Kasumi-1 (cell line): Measurements from ENCODE around the gene F2RL2.
A peak's percentile ranks its signal among the peaks of the same experiment; 100 is the strongest.

Experiments
- DNase-seq, 2 experiments: peaks; one replicate each; lab custom pipeline; 2025; lab: John Stamatoyannopoulos, UW

Gene F2RL2

GRCh38 chr5:76583163-76584047 lies 39.8 kb downstream of the F2RL2 start:
- peak; percentile 15 to 25 for DNase-seq

- DNase-seq, result peak; percentile 19 to 31
Observed at GRCh38 chr5:76582230-76583162, 40.7 kb downstream of the F2RL2 start.

- no peak for DNase-seq
Observed at GRCh38 chr5:76580981-76581380, 42.2 kb downstream of the F2RL2 start.

GRCh38 chr5:76579166-76579937 lies 43.9 kb downstream of the F2RL2 start:
- DNase-seq, result no peak

GRCh38 chr5:76576996-76577395 lies 46.2 kb downstream of the F2RL2 start:
- DNase-seq, result no peak

- DNase-seq, result no peak
Observed at GRCh38 chr5:76576450-76576849, 46.8 kb downstream of the F2RL2 start.

GRCh38 chr5:76571559-76571958 lies 51.6 kb downstream of the F2RL2 start:
- DNase-seq, result peak in 1 of 2 experiments; percentile 17

- no peak for DNase-seq
Observed at GRCh38 chr5:76570153-76570552, 53.0 kb downstream of the F2RL2 start.
